ENCODE data around the gene MRLN.

GRCh38 chr10:59770689-59771088, 17.4 kb upstream of the MRLN start:
- TF ChIP-seq POLR2A (IDR thresholded peaks at IDR 0.05) (no peak), EP300 (IDR thresholded peaks at IDR 0.05) (no peak)
- TF ChIP-seq, protein P1, sequence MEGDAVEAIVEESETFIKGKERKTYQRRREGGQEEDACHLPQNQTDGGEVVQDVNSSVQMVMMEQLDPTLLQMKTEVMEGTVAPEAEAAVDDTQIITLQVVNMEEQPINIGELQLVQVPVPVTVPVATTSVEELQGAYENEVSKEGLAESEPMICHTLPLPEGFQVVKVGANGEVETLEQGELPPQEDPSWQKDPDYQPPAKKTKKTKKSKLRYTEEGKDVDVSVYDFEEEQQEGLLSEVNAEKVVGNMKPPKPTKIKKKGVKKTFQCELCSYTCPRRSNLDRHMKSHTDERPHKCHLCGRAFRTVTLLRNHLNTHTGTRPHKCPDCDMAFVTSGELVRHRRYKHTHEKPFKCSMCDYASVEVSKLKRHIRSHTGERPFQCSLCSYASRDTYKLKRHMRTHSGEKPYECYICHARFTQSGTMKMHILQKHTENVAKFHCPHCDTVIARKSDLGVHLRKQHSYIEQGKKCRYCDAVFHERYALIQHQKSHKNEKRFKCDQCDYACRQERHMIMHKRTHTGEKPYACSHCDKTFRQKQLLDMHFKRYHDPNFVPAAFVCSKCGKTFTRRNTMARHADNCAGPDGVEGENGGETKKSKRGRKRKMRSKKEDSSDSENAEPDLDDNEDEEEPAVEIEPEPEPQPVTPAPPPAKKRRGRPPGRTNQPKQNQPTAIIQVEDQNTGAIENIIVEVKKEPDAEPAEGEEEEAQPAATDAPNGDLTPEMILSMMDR (IDR thresholded peaks at IDR 0.05), result no peak

All from gastroesophageal sphincter (tissue), 3 donors.